Measurements from ENCODE around the gene MYH15. TPM values are rescaled to one million over a fixed set of nuclear protein-coding genes. Genes with fewer than 3 reads are reported as not detected.

Gene MYH15
- total RNA-seq, 1 experiment from 2014 or later: 0.09 TPM

DNA sequence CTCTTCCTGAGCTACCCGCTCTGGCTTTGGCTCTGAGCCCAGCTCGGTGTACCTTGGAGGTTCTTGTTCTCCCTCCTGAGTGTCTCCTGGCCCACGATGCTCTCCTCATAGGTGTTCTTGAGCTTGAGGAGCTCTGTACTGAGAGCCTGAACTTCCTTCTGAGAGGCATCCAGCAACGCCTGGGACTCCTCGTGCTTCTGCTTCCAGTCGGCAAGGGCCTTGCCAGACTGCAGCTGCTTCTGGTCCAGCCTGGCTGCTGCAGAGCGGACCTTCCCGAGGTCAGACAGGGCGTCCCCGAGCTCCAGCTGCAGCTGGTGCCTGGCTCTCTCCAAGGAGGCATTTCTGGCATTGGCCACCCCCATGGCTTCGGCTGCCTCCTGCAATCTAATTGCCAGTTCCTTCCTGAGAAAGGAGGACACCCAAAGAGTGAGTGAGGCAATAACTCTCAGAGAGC is 99.8 kb downstream of the MYH15 start:
- ChIA-PET POLR2A (no interaction called here), CTCF (no interaction called here)
- H3K27me3 Mint-ChIP-seq (ENCODE audit: low read depth): no peaks in the 10 kb centered on the region; the same call in 1 of the 2 replicates
- H3K4me1 Mint-ChIP-seq: peaks cover 17% of the 10 kb centered on the region
- peaks cover 10% of the 10 kb centered on the region; the same call in 1 of the 2 replicates for H3K9me3 Mint-ChIP-seq
- H3K27ac Mint-ChIP-seq: no peak overlapping the region
- DNase-seq (ENCODE audit: low spot score) (no peak), ATAC-seq (no peak)
- H3K36me3 Mint-ChIP-seq: no peaks in the 10 kb centered on the region
- TF ChIP-seq ZNF263 (CRISPR knock-in tag; IDR thresholded peaks at IDR 0.05; ENCODE audit: low read depth) (no peak), SOX15 (CRISPR knock-in tag; IDR thresholded peaks at IDR 0.05) (no peak), ZNF671 (CRISPR knock-in tag; IDR thresholded peaks at IDR 0.05) (no peak), RELA (CRISPR knock-in tag; IDR thresholded peaks at IDR 0.05; ENCODE audit: borderline replicate concordance) (no peak), ZBTB21 (CRISPR knock-in tag; IDR thresholded peaks at IDR 0.05; ENCODE audit: borderline replicate concordance) (no peak), HMGA2 (CRISPR knock-in tag; IDR thresholded peaks at IDR 0.05) (no peak), CREM (CRISPR knock-in tag; IDR thresholded peaks at IDR 0.05) (no peak), ZNF219 (CRISPR knock-in tag; IDR thresholded peaks at IDR 0.05; ENCODE audit: borderline replicate concordance) (no peak), TCF7 (CRISPR knock-in tag; IDR thresholded peaks at IDR 0.05; ENCODE audit: low read depth) (no peak), GRHL2 (CRISPR knock-in tag; IDR thresholded peaks at IDR 0.05; ENCODE audit: insufficient replicate concordance, severe bottlenecking) (no peak)
- TF ChIP-seq, protein P1, sequence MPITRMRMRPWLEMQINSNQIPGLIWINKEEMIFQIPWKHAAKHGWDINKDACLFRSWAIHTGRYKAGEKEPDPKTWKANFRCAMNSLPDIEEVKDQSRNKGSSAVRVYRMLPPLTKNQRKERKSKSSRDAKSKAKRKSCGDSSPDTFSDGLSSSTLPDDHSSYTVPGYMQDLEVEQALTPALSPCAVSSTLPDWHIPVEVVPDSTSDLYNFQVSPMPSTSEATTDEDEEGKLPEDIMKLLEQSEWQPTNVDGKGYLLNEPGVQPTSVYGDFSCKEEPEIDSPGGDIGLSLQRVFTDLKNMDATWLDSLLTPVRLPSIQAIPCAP (CRISPR knock-in tag; IDR thresholded peaks at IDR 0.05): no peak
- TF ChIP-seq, protein P2, sequence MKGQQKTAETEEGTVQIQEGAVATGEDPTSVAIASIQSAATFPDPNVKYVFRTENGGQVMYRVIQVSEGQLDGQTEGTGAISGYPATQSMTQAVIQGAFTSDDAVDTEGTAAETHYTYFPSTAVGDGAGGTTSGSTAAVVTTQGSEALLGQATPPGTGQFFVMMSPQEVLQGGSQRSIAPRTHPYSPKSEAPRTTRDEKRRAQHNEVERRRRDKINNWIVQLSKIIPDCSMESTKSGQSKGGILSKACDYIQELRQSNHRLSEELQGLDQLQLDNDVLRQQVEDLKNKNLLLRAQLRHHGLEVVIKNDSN (CRISPR knock-in tag; IDR thresholded peaks at IDR 0.05): no peak
- TF ChIP-seq, protein P3, sequence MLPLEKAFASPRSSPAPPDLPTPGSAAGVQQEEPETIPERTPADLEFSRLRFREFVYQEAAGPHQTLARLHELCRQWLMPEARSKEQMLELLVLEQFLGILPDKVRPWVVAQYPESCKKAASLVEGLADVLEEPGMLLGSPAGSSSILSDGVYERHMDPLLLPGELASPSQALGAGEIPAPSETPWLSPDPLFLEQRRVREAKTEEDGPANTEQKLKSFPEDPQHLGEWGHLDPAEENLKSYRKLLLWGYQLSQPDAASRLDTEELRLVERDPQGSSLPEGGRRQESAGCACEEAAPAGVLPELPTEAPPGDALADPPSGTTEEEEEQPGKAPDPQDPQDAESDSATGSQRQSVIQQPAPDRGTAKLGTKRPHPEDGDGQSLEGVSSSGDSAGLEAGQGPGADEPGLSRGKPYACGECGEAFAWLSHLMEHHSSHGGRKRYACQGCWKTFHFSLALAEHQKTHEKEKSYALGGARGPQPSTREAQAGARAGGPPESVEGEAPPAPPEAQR (CRISPR knock-in tag; IDR thresholded peaks at IDR 0.05): no peak
- TF ChIP-seq, protein P4, sequence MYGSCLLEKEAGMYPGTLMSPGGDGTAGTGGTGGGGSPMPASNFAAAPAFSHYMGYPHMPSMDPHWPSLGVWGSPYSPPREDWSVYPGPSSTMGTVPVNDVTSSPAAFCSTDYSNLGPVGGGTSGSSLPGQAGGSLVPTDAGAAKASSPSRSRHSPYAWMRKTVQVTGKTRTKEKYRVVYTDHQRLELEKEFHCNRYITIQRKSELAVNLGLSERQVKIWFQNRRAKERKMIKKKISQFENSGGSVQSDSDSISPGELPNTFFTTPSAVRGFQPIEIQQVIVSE (CRISPR knock-in tag; IDR thresholded peaks at IDR 0.05; ENCODE audit: borderline replicate concordance): no peak
- TF ChIP-seq, protein P5, sequence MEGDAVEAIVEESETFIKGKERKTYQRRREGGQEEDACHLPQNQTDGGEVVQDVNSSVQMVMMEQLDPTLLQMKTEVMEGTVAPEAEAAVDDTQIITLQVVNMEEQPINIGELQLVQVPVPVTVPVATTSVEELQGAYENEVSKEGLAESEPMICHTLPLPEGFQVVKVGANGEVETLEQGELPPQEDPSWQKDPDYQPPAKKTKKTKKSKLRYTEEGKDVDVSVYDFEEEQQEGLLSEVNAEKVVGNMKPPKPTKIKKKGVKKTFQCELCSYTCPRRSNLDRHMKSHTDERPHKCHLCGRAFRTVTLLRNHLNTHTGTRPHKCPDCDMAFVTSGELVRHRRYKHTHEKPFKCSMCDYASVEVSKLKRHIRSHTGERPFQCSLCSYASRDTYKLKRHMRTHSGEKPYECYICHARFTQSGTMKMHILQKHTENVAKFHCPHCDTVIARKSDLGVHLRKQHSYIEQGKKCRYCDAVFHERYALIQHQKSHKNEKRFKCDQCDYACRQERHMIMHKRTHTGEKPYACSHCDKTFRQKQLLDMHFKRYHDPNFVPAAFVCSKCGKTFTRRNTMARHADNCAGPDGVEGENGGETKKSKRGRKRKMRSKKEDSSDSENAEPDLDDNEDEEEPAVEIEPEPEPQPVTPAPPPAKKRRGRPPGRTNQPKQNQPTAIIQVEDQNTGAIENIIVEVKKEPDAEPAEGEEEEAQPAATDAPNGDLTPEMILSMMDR (IDR thresholded peaks at IDR 0.05): no peak
- H3K4me3 Mint-ChIP-seq: no peak overlapping the region

DNA sequence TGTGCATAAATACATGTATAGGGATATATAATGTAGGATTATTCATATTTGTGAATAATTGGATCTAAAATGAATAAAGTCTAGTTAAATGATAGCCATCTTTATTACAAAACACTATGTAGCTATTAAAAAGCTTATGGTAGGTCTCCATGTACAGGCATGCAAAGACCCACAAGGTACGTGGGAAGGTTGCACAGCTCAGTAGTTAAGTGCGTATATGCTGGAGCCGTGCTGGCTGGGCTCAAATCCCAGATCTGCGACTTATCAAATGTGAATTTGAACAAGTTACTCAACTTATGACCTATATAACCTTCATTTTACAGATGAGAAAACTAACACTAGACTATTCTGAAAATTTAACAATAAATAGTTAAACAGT is 100.6 kb downstream of the MYH15 start:
- DNase-seq (ENCODE audit: low spot score) (no peak), ATAC-seq (no peak)
- no peak overlapping the region for H3K4me3 Mint-ChIP-seq
- no peak overlapping the region for H3K27ac Mint-ChIP-seq
- peaks cover 10% of the 10 kb centered on the region; the same call in 1 of the 2 replicates for H3K9me3 Mint-ChIP-seq
- no peaks in the 10 kb centered on the region; the same call in 1 of the 2 replicates for H3K27me3 Mint-ChIP-seq (ENCODE audit: low read depth)
- POLR2A ChIA-PET: no interaction called here
- H3K36me3 Mint-ChIP-seq: no peaks in the 10 kb centered on the region
- peaks cover 17% of the 10 kb centered on the region for H3K4me1 Mint-ChIP-seq
- CTCF ChIA-PET: no interaction called here
- TF ChIP-seq, protein P6, sequence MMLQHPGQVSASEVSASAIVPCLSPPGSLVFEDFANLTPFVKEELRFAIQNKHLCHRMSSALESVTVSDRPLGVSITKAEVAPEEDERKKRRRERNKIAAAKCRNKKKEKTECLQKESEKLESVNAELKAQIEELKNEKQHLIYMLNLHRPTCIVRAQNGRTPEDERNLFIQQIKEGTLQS (CRISPR knock-in tag; conservative IDR thresholded peaks at IDR 0.05): no peak
- no peak for TF ChIP-seq ZNF416 (CRISPR knock-in tag; IDR thresholded peaks at IDR 0.05)
- TF ChIP-seq, protein P7, sequence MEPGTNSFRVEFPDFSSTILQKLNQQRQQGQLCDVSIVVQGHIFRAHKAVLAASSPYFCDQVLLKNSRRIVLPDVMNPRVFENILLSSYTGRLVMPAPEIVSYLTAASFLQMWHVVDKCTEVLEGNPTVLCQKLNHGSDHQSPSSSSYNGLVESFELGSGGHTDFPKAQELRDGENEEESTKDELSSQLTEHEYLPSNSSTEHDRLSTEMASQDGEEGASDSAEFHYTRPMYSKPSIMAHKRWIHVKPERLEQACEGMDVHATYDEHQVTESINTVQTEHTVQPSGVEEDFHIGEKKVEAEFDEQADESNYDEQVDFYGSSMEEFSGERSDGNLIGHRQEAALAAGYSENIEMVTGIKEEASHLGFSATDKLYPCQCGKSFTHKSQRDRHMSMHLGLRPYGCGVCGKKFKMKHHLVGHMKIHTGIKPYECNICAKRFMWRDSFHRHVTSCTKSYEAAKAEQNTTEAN (CRISPR knock-in tag; IDR thresholded peaks at IDR 0.05): no peak
- no peak for TF ChIP-seq MXD4 (CRISPR knock-in tag; IDR thresholded peaks at IDR 0.05; ENCODE audit: borderline replicate concordance)
- TF ChIP-seq TCF7 (CRISPR knock-in tag; IDR thresholded peaks at IDR 0.05; ENCODE audit: low read depth): no peak
- TF ChIP-seq, protein P8, sequence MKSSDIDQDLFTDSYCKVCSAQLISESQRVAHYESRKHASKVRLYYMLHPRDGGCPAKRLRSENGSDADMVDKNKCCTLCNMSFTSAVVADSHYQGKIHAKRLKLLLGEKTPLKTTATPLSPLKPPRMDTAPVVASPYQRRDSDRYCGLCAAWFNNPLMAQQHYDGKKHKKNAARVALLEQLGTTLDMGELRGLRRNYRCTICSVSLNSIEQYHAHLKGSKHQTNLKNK (CRISPR knock-in tag; IDR thresholded peaks at IDR 0.05): no peak
- TF ChIP-seq NR3C1 (CRISPR knock-in tag; conservative IDR thresholded peaks at IDR 0.05; ENCODE audit: low read depth): no peak
- TF ChIP-seq, protein P9, sequence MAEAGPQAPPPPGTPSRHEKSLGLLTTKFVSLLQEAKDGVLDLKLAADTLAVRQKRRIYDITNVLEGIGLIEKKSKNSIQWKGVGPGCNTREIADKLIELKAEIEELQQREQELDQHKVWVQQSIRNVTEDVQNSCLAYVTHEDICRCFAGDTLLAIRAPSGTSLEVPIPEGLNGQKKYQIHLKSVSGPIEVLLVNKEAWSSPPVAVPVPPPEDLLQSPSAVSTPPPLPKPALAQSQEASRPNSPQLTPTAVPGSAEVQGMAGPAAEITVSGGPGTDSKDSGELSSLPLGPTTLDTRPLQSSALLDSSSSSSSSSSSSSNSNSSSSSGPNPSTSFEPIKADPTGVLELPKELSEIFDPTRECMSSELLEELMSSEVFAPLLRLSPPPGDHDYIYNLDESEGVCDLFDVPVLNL (CRISPR knock-in tag; IDR thresholded peaks at IDR 0.05; ENCODE audit: borderline replicate concordance, low read depth): no peak
- TF ChIP-seq, protein P10, sequence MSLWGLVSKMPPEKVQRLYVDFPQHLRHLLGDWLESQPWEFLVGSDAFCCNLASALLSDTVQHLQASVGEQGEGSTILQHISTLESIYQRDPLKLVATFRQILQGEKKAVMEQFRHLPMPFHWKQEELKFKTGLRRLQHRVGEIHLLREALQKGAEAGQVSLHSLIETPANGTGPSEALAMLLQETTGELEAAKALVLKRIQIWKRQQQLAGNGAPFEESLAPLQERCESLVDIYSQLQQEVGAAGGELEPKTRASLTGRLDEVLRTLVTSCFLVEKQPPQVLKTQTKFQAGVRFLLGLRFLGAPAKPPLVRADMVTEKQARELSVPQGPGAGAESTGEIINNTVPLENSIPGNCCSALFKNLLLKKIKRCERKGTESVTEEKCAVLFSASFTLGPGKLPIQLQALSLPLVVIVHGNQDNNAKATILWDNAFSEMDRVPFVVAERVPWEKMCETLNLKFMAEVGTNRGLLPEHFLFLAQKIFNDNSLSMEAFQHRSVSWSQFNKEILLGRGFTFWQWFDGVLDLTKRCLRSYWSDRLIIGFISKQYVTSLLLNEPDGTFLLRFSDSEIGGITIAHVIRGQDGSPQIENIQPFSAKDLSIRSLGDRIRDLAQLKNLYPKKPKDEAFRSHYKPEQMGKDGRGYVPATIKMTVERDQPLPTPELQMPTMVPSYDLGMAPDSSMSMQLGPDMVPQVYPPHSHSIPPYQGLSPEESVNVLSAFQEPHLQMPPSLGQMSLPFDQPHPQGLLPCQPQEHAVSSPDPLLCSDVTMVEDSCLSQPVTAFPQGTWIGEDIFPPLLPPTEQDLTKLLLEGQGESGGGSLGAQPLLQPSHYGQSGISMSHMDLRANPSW (CRISPR knock-in tag; conservative IDR thresholded peaks at IDR 0.05; ENCODE audit: low read depth): no peak
- no peak for TF ChIP-seq ZNF121 (CRISPR knock-in tag; IDR thresholded peaks at IDR 0.05)
- no peak for TF ChIP-seq SP1 (CRISPR knock-in tag; conservative IDR thresholded peaks at IDR 0.05)
